NCI-H2107 treated with DMSO at 0.1 percent for 48 hours (cell line): ENCODE data around the gene NGF.

Experiments used
- DNase-seq: peaks from one replicate; lab custom pipeline; 2025; ENCODE audit not compliant: unreplicated experiment; lab: John Stamatoyannopoulos, UW

The NGF gene

GRCh38 chr1:115337276-115337632 lies 795 bp downstream of the NGF start:
- no peak for DNase-seq

GRCh38 chr1:115336741-115337140 lies 1.3 kb downstream of the NGF start:
- DNase-seq: no peak

- peak; percentile 16 for DNase-seq
Observed at GRCh38 chr1:115332813-115333608, 5.0 kb downstream of the NGF start.

GRCh38 chr1:115331558-115332331 lies 6.3 kb downstream of the NGF start:
- no peak for DNase-seq

- no peak for DNase-seq
Observed at GRCh38 chr1:115330480-115331013, 7.5 kb downstream of the NGF start.

GRCh38 chr1:115329965-115330364 lies 8.1 kb downstream of the NGF start:
- DNase-seq: no peak

- no peak for DNase-seq
Observed at GRCh38 chr1:115327270-115327669, 10.8 kb downstream of the NGF start.

- DNase-seq: no peak
Observed at GRCh38 chr1:115326419-115326818, 11.6 kb downstream of the NGF start.

GRCh38 chr1:115325874-115326273 lies 12.2 kb downstream of the NGF start:
- DNase-seq: no peak

GRCh38 chr1:115324649-115325420 lies 13.2 kb downstream of the NGF start:
- no peak for DNase-seq

GRCh38 chr1:115323366-115324004 lies 14.6 kb downstream of the NGF start:
- DNase-seq: no peak

- DNase-seq: no peak
Observed at GRCh38 chr1:115322631-115323030, 15.4 kb downstream of the NGF start.

- DNase-seq: no peak
Observed at GRCh38 chr1:115320377-115320776, 17.7 kb downstream of the NGF start.

GRCh38 chr1:115319706-115320105 lies 18.3 kb downstream of the NGF start:
- no peak for DNase-seq

- peak; percentile 88 for DNase-seq
Observed at GRCh38 chr1:115317101-115318012, 20.7 kb downstream of the NGF start.

- DNase-seq: no peak
Observed at GRCh38 chr1:115314765-115315164, 23.3 kb downstream of the NGF start.

- no peak for DNase-seq
Observed at GRCh38 chr1:115314092-115314491, 24.0 kb downstream of the NGF start.

- no peak for DNase-seq
Observed at GRCh38 chr1:115313182-115313581, 24.9 kb downstream of the NGF start.

- no peak for DNase-seq
Observed at GRCh38 chr1:115312742-115313141, 25.3 kb downstream of the NGF start.

GRCh38 chr1:115311474-115311989 lies 26.5 kb downstream of the NGF start:
- no peak for DNase-seq
